NCI-H2227 (cell line): ENCODE measurements around the gene MARCHF10.
A peak's percentile ranks its signal among the peaks of the same experiment; 100 is the strongest.

Source experiments
- DNase-seq: peaks from one replicate; lab custom pipeline; 2025; ENCODE audit not compliant: unreplicated experiment; lab: John Stamatoyannopoulos, UW

Gene MARCHF10

DNA sequence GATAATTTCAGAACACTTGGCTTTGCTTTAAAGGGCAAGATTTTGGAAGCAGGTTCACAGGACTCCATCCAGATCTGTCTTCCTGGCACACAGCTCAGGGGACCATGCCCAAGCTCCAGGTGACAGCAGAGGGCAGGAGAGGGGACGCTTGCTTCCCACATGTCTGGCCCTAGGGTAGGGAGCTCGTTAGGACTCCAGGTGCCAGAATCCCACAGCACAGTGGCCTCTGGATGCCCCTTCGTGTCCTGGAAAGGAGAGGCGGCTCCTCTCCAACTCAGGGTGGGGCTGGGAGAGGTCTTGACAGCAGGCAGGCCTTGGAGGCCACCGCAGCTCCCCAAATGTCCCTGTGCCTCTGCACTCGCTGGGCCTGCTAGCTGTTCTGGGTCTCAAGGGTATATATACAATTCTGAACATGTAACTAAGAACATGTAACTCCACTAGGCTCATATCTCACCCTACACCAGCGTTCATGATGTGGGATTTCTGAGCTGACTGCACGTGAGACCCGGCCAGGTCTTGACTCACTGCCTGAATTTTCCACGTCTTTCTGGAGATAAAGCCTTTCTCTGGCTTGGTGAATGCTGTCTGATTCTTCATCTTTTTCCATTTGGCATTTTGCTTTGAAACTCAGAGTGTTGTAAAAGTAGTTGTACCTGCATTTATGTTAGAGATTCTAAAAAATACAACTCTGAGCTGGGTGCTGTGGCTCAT is 52.8 kb downstream of the MARCHF10 start:
- DNase-seq = no peak

DNA sequence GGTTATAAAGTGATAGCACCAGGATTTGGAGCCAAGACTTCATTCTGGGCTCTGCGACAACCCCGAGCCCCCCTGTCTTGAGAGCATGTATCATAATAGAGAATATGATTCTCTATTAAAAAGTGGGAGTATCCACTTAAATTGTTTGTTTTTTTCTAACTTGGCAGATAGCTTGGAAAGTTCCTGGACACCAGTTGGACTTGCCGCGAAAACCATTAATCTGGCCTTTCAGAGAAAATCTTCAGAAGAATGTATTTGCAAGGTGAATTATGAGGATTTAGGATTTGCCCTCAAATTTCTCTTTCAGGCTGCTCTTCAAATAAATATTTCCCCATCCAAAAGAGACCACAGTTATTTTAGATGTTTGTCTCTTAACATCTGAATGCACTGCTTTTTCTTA is 53.5 kb downstream of the MARCHF10 start:
- no peak for DNase-seq

DNA sequence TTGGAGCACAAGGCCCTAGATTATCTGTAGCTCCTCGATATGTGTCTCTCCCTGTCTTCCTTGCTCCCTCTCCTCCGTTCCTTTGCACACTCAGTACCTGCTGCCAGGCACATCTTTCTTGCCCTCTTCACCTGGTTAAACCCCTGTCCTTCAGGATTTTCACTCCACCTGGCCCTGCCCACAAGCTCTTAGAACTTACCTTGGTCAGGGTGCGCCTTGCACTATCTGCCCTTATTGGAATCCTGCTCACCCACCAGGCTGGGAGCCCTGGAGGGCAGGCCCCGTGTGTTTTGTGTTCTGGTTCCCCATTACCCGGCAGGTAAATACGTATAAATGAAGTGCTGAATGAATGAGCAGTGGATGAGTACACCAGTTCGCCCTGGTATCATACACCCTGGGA is 54.6 kb downstream of the MARCHF10 start:
- DNase-seq = no peak

DNA sequence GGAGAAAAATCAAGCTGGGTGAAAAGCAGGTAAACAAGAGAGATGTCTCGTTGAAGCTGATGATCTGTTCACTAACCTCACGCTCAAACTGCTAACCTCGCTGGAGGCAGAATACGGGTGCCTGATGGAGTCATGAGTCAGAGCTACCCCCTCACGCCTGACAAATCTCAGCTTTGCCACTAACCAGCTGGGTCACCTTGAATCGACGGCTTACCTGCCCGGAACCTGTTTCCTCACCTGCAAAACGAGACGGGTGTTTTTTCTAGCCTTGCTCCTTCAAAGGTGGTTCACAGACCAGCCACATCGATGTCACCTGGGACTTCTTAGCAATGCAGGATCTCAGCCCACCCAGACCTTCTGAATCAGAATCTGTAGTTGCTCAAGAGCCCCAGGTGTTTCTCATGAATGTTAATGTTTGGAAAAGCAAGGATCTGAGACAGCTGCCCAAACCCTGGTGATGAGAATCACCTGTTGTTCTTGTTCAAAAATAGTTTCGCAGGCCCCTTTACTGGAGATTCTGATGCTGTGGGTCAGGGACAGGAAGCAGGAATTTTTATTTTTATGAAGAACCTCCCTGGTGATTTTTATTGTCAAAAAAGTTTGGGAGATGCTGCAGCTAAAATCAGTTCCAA is 56.9 kb downstream of the MARCHF10 start:
- DNase-seq = no peak

DNA sequence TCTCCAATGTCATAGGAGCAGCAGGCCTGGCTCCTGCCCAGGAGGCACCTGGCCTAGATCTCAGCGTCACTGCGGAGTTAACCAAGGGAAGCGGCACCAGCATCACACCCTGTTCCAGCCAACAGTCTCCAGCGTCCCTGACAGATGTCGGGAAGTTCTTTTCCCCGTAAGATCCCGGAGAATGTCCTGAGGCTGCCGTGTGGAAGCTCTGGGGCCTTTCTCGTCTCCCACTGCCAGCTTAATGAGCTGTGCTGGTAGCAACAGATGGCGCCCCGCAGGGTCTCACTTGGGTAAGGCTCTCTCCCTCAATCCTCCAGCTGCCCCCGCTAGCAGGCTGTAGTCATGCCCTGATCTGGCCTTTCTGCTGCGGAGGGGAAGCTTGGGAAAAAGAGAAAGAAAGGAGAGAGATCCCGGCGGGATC is 57.5 kb downstream of the MARCHF10 start:
- peak; percentile 63 for DNase-seq

DNA sequence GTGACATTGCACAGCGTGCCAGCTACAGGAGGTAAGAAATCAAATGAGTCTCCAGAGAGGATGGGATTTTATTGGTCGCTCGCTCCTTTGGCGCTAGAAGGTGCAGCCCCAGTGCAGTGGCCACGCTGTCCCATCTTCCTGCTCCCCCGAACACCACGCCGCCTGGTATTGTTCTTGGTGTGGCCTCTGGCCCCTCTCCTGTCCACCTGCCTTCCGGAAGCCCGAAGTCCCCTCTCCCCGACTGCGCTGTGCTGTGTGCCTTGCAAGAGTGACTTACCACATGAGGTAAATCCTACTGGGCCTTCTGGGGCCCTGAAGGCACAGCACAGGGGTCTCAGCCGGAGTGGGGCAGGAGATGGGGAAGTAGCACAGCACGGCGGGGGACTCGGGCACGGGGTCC is 58.2 kb downstream of the MARCHF10 start:
- DNase-seq = no peak

DNA sequence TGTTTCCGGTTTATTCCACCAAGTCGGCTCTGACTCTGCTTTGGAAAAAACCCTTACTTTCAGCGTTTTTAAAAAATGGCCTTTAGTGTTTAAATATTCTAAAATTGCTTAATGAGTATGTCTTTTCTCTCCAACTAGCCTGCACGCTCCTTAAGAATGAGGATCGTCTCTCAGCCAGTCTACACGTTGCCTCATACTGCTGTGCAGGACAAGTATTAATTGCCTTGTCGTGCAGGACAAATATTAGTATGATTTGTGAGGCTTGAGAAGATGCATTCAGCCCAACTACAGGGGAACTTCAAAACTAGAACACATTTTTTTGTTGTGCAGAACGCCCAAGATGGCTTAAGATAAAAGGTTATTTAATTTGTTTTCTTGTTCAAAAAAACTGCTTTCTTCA is 61.2 kb downstream of the MARCHF10 start:
- no peak for DNase-seq

DNA sequence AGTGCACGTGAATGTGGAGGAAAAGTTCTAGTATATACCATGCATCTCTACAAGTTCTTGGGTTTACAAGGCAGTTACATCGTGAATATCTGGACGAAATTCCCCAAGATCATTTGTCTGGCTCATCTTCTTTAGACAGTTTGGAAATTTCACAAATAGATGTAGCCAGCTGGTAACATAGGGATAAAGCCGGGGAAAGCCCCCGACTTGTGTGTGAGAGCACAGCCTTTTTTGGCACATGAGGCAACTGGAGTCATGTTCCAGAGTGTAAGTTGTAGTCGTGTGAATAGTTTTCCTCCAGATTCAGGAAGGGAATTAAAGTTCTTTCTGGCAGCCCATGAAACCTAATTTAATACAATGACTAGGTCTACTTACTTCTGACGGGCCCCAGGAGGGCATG is 62.3 kb downstream of the MARCHF10 start:
- DNase-seq = no peak

DNA sequence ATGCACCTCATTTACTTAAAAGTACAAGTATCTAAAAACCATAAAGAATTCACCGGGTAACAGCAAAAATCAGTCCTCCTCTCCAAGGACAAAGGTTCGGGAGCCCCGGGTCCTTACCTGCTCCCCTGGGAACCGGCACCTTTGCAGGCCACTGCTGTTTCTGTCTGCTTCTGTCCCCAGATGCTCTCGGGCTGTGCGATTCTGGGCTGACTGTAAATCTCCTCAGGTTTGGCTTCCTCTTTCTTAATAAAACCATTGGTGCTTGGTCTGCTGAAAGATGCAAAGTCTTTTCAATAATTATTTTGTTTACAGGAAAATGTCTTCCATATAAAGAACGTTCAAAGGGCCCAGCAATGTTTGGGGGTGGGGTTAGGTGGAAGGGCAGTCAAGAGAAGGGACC is 63.9 kb downstream of the MARCHF10 start:
- no peak for DNase-seq

DNA sequence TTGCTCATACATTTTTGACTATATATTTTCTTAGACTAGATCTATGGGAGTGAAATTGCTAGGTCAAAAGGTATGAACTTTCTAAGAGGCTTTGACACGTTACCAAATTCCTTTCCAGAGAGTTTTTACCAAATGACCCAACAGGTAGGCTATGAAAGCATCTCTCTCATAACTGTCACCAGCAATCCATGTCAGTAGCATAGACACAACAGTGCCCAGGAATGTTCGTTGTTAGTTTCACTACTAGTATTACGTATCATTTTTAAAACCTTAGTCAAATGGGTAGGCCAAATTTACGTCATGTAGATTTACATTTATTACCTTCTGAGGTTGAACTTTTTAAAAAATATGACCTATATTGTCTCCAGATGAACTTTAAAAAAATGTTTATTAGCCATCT is 66.8 kb downstream of the MARCHF10 start:
- no peak for DNase-seq

DNA sequence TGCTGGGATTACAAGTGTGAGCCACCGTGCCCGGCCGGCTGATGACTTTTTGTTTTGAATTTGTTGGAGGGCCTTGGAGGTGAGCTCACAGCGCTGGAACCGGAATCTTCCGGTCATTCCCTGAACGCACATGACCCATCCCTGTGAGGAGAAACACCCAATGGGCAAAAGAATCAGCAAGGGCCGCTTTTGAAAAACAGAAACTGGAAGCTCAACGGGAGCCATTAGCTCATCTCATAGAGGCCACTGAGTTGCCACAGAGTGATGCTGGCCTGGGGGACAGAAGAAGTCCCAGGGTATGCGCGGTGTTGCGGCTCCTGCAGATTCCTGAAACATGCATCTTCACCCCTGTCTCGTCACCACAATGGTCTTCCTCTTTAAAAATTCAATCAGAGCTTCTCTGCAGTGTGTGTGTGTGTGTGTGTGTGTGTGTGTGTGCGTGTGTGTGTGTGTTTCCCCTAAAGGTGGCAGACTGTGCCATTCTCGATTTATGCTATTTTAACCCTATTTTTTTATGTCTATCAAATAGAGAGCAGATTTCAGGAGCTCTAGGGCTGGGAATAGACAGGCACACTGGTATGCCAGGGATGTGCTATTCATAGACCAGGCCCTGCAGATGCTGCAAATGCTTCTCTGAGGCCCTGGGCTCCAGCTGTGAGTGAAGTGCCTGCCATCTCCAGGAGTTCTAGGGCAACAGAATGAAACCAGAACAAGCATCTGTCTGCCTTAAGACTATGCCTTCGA is 68.3 kb downstream of the MARCHF10 start:
- DNase-seq = peak; percentile 53

DNA sequence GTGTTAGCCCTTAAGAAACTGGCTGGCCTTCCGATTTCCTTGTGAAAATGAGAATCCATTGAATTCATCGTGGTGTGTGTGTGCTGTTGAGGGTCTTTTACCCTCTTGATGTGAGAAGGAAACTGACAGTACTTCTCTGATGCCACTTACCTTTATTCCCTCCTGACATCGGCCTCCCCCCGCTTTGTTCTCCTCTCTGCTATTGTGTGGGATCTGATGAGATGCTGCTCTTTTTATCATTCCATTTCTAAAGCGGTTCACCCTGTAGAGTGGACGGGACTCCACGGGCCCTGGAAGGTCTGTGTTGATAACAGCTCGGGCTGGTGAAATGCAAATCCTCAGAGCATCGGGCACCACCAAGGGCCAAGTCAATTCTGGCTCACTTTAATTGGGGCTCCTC is 69.8 kb downstream of the MARCHF10 start:
- no peak for DNase-seq

DNA sequence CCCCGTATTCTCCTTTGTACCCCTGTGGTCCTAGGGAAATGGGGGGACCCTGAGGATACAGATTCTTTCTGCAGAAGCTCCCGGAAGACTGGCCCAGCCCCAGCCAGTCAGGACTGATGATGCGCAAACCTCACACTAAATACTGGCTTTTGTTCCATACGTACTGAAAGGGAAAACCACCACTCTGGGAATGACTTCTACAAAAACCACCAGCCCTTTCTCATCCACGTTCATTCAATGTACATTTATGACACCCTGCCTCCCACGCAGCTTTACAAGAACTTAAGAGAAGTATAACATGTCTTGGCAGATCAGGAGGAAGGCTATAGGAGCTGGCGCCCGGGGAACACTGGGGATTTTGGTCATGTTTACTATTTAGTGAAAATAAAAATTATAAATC is 70.6 kb downstream of the MARCHF10 start:
- no peak for DNase-seq

DNA sequence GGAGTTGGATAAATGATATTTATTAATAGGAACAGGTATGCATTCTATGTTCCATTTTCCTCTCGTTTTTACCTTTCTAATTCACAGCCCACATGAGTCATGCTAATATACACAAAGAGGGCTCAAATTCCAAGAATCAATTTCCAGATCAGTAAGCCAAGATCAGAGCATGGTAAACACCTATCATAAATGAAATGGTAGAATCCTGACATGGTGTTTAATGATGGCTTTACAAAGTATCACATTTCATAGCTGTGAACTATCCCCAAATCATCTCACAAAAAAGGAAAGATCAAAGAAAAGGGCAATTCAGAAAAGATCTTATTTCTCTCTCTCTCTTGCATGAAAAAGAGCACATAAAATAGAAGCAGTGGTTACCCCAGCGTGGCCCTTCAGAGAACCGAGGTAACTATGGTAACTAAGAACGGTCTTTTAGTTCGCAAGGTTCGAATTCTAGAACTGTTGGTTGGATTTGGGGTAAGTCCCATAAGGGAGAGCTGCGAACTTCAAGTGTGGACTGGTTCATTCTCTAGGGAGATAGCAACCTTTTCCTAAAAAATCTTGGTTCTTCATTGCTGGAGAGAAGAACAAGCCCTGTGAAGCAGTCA is 73.0 kb downstream of the MARCHF10 start:
- DNase-seq = no peak

DNA sequence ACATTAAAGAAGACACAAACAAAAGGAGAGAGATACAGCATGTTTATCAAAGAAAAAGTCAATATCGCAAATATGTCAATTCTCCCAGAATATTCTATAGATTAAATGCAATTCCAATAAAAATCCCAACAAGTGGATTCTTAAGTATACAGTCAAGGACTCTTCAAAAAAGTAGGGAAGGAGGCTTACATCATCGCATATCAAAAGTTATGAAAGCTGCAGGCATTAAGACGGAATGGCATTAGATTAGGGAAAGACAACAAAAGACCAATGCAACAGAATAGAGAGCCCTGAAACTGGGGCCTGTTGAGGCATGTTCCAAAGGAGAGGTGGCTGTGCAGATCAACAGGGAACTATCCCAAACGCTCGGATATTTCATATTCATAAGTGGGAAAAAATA is 76.0 kb downstream of the MARCHF10 start:
- no peak for DNase-seq

DNA sequence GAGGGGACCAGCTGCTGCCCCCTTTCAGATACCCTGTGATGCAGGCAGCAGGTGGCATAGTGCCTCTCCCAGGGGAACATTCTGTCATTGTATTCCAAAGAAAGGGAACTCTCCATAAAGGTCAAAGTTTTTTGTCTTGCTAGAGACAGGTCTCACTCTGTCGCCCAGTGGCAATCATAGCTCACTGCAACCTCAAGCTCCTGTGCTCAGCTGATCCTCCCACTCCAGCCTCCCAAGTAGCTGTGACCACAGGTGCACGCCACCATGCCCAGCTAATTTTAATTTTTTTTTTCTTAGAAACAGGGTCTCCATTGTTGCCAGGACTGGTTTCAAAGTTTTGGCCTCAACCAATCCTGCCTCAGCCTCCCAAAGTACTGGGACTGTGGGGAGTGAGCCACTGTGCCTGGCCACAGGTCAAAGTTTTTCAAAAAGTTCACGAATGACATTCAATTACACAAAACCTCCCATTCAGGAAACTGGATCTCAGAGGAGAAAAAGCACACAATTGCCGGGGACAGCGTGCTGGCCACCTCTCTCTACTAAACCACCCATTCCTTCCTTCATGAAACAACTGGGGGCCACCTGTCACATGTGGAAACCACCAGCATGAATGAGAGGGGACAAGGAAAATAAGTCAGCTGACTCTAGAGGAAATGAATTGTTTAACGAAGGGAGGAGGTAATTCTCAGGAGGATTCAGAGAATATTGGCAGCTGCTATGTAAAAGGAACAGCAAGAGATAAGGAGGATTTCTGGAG is 80.0 kb downstream of the MARCHF10 start:
- no peak for DNase-seq

DNA sequence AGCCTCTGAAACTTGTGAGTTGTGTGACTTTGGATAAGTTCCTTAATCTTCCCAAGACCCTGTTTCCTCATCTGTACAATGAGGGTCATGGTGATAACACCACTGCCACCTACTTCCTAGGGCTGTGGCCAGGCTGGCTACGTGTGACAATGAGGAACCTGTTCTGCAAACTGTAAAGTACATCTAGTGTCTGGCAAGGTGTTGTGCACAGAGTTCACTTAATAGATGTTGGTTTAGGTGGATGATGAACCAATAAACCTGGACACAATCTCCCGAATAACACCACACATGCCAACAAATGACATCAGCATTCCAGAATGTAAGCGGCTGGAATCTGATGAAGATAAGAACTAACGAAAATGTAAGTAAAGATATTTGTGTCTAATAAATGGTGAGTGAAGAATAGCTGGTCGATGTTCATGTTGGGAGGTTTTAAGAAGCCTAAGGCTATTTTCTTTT is 82.3 kb downstream of the MARCHF10 start:
- DNase-seq = no peak

DNA sequence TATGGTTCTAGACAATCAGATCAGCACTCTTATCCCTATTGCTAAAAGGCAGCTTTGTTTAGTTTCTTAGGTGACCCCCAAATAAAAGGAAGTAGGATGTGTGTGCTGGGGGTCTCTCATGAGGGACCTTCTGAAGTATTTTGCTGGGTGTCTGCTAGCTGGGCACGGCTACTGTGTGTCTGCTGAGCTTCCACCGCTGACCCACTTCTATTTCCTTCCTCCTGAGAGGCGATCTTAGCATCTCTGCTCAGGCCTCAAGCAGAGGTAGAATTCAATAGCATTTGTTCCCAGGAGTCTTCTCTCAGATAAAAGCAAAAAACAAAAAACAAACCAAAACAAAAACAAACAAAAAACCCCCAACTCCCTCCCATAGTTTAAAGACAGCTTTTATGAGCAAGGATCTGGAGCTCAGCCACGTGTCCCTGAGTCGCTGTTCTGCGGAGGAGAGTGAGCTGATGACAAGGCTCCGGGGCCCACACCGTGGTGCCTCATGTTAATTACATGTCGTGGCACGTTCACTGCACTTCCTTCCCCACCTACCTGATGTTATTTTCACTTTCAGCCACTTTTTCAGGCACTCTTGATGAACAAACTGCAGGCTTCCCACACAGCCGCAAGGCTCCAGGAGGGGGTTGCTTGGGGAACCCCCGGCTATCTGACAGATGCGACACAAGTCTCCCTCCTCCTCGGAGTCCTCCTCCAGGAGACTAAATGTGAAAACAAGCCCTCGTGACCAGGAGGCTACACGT is 83.5 kb downstream of the MARCHF10 start:
- DNase-seq = peak; percentile 20

DNA sequence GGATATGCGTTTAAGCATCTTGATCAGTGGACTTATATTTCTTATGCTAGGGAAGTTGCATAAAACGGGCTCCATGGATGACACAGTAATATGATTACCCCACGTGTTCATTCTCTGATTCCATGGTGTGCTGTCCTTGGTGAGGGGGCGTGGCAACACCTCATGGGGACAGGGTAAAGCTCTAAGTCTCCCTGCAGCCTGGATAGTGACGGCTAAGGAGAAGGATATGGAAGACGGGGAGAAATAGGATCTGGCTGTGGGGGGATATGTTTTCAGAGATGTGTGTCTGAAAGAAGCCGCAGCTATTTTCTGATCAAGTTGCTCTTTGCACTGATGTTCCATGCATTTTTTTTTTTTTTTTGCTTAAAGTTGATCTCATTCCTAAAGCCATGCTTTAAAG is 84.3 kb downstream of the MARCHF10 start:
- peak; percentile 64 for DNase-seq

DNA sequence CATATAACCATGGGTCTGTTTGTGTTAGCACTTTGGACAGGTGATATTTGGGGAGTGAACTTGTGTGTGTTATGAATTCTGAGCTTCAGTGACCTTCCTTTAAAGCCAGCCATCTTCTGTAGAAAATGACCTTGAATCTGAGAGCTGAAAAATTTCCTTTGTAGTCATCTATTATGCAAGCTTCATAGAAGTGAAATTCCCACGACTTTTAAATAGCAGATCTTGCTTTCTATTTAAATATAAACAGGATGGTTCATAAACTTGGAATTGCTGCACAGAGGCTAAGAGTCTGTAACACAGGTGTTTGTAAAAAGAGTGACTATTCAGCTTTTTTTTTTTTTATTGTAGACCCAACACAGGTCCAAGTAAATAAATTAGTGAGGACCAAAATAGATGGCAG is 85.5 kb downstream of the MARCHF10 start:
- DNase-seq = no peak
